Neural progenitor cell (in vitro differentiated cells): ENCODE measurements around the gene PIK3R2. TPM values are rescaled to one million over a fixed set of nuclear protein-coding genes. Genes with fewer than 3 reads are reported as not detected.

Experiments
- DNase-seq: peaks from one replicate; pipeline ENCODE4 v3.0.0-alpha.2; 2016; ENCODE audit warnings: low spot score
- H2AFZ ChIP-seq: fragments of 200-600 bp; sonication (generic); replicated peaks from 2 replicates; pipeline ENCODE4 v1.6.1; 2016; ENCODE audit warnings: antibody characterized with exemption
- H3F3A ChIP-seq: fragments of 200-600 bp; sonication (generic); 2 replicates; pipeline ENCODE4 v1.6.1; 2016; ENCODE audit warnings: antibody characterized with exemption, low read depth
- H3K27ac ChIP-seq: fragments of 200-600 bp; sonication (generic); 2 replicates; pipeline ENCODE4 v1.5.1; 2016; ENCODE audit warnings: mild to moderate bottlenecking
- H3K27me3 ChIP-seq: fragments of 200-600 bp; sonication (generic); 2 replicates; pipeline ENCODE4 v1.6.1; 2016; ENCODE audit warnings: mild to moderate bottlenecking, moderate library complexity
- H3K36me3 ChIP-seq: fragments of 200-600 bp; sonication (generic); 2 replicates; pipeline ENCODE4 v1.5.1; 2016
- H3K4me1 ChIP-seq: fragments of 200-600 bp; sonication (generic); 2 replicates; pipeline ENCODE4 v1.6.1; 2016; ENCODE audit warnings: mixed run types
- H3K4me2 ChIP-seq: fragments of 200-600 bp; sonication (generic); 2 replicates; pipeline ENCODE4 v1.6.1; 2016
- H3K4me3 ChIP-seq: fragments of 200-600 bp; sonication (generic); 2 replicates; pipeline ENCODE4 v1.5.1; 2016
- H3K79me2 ChIP-seq: fragments of 200-600 bp; sonication (generic); 2 replicates; pipeline ENCODE4 v1.6.1; 2016; ENCODE audit warnings: low read depth
- H3K9ac ChIP-seq: fragments of 200-600 bp; sonication (generic); 2 replicates; pipeline ENCODE4 v1.6.1; 2016
- H3K9me3 ChIP-seq: fragments of 200-600 bp; sonication (generic); 2 replicates; pipeline ENCODE4 v1.5.1; 2016; ENCODE audit warnings: low read depth
- H4K20me1 ChIP-seq: fragments of 200-600 bp; sonication (generic); 2 replicates; pipeline ENCODE4 v1.6.1; 2016; ENCODE audit warnings: low read depth
- H3K27ac Mint-ChIP-seq: 3 replicates; pipeline ENCODE4 v1.8.0; 2021; ENCODE audit warnings: mixed read lengths
- H3K27me3 Mint-ChIP-seq: 2 replicates; pipeline ENCODE4 v1.8.0; 2022; ENCODE audit warnings: low read depth, mild to moderate bottlenecking, inconsistent platforms, moderate library complexity, mixed read lengths; ENCODE audit not compliant: insufficient read depth
- H3K36me3 Mint-ChIP-seq: 3 replicates; pipeline ENCODE4 v1.8.0; 2021; ENCODE audit warnings: mixed read lengths
- H3K4me1 Mint-ChIP-seq: 3 replicates; pipeline ENCODE4 v1.8.0; 2021; ENCODE audit warnings: mixed read lengths
- H3K4me3 Mint-ChIP-seq: 3 replicates; pipeline ENCODE4 v1.8.0; 2021; ENCODE audit warnings: mild to moderate bottlenecking, moderate library complexity, mixed read lengths
- H3K9me3 Mint-ChIP-seq: 3 replicates; pipeline ENCODE4 v1.8.0; 2020; ENCODE audit warnings: mixed read lengths
- CTCF ChIP-seq: fragments of 200-600 bp; sonication (generic); IDR thresholded peaks from 2 replicates; pipeline ENCODE4 v1.5.1; 2017; ENCODE audit warnings: antibody characterized with exemption, mild to moderate bottlenecking
- EZH2 ChIP-seq: fragments of 200-600 bp; sonication (generic); IDR thresholded peaks from 2 replicates; pipeline ENCODE4 v1.6.1; 2017; ENCODE audit warnings: antibody characterized with exemption, mild to moderate bottlenecking, moderate library complexity
- EZH2phosphoT487 ChIP-seq: fragments of 200-600 bp; sonication (generic); IDR thresholded peaks from 2 replicates; pipeline ENCODE4 v1.6.1; 2017; ENCODE audit warnings: antibody characterized with exemption
- total RNA-seq: library from RNA; depleted of rRNA; stranded (reverse); fragments of >200 nt; gene quantifications from 2 replicates; pipeline ENCODE4 v1.2.3, GENCODE V29; 2015; ENCODE audit warnings: low replicate concordance

The PIK3R2 gene
- total RNA-seq, 1 donor from 2014 or later = 21.4 TPM

- Mint-ChIP-seq H3K27ac (no peak overlapping the region), H3K36me3 (peaks cover 16% of the 10 kb centered on the region), H3K27me3 (no peaks in the 10 kb centered on the region), H3K4me3 (no peak overlapping the region), H3K9me3 (no peaks in the 10 kb centered on the region), H3K4me1 (no peaks in the 10 kb centered on the region)
- no peaks in the 10 kb centered on the region for H3K4me1 ChIP-seq
- TF ChIP-seq EZH2 = no peak
- no peak for TF ChIP-seq CTCF
- no peak for TF ChIP-seq EZH2phosphoT487
- H3K4me3 ChIP-seq = no peak overlapping the region
- no peaks in the 10 kb centered on the region for H3K36me3 ChIP-seq
- H3K9me3 ChIP-seq = no peaks in the 10 kb centered on the region
- no peaks in the 10 kb centered on the region for H3K79me2 ChIP-seq
- H2AFZ ChIP-seq = no peak overlapping the region
- H3K27me3 ChIP-seq = no peaks in the 10 kb centered on the region
- no peaks in the 10 kb centered on the region for H3F3A ChIP-seq
- no peak overlapping the region for H3K27ac ChIP-seq
- no peaks in the 10 kb centered on the region for H4K20me1 ChIP-seq
- H3K9ac ChIP-seq = no peak overlapping the region
- DNase-seq = no peak
- no peak overlapping the region for H3K4me2 ChIP-seq
Measured at GRCh38 chr19:18130523-18131242, 22.3 kb upstream of the PIK3R2 start.

- Histone ChIP-seq H3F3A (no peaks in the 10 kb centered on the region), H3K4me2 (no peak overlapping the region), H3K79me2 (no peaks in the 10 kb centered on the region), H4K20me1 (no peaks in the 10 kb centered on the region), H3K27me3 (no peaks in the 10 kb centered on the region), H3K9me3 (no peaks in the 10 kb centered on the region), H3K4me1 (no peaks in the 10 kb centered on the region), H2AFZ (no peak overlapping the region), H3K36me3 (no peaks in the 10 kb centered on the region), H3K9ac (no peak overlapping the region), H3K4me3 (no peak overlapping the region), H3K27ac (no peak overlapping the region)
- no peak overlapping the region for H3K27ac Mint-ChIP-seq
- H3K9me3 Mint-ChIP-seq = no peaks in the 10 kb centered on the region
- H3K36me3 Mint-ChIP-seq = peaks cover 13% of the 10 kb centered on the region
- H3K4me1 Mint-ChIP-seq = no peaks in the 10 kb centered on the region
- H3K4me3 Mint-ChIP-seq = no peak overlapping the region
- DNase-seq = peak; percentile 36
- TF ChIP-seq EZH2 = no peak
- peaks cover 3% of the 10 kb centered on the region for H3K27me3 Mint-ChIP-seq
Measured at GRCh38 chr19:18131841-18132596, 20.9 kb upstream of the PIK3R2 start.

GRCh38 chr19:18135712-18136584 lies 17.0 kb upstream of the PIK3R2 start:
- H3K4me3 ChIP-seq = no peak overlapping the region
- no peaks in the 10 kb centered on the region for H3K9me3 Mint-ChIP-seq
- DNase-seq = no peak
- H3K27ac Mint-ChIP-seq = no peak overlapping the region
- no peak overlapping the region for H3K4me2 ChIP-seq
- H3K4me1 Mint-ChIP-seq = no peaks in the 10 kb centered on the region
- H3K36me3 Mint-ChIP-seq = peaks cover 17% of the 10 kb centered on the region
- peaks cover 3% of the 10 kb centered on the region for H3K27me3 Mint-ChIP-seq
- H3K36me3 ChIP-seq = peaks cover 3% of the 10 kb centered on the region
- H3K27me3 ChIP-seq = no peaks in the 10 kb centered on the region
- no peak overlapping the region for H2AFZ ChIP-seq
- no peaks in the 10 kb centered on the region for H3K79me2 ChIP-seq
- no peak overlapping the region for H3K4me3 Mint-ChIP-seq
- H3K9me3 ChIP-seq = no peaks in the 10 kb centered on the region
- no peaks in the 10 kb centered on the region for H4K20me1 ChIP-seq
- no peak overlapping the region for H3K27ac ChIP-seq
- TF ChIP-seq EZH2 (no peak), EZH2phosphoT487 (no peak), CTCF (no peak)
- H3K4me1 ChIP-seq = no peaks in the 10 kb centered on the region
- no peak overlapping the region for H3K9ac ChIP-seq
- H3F3A ChIP-seq = no peaks in the 10 kb centered on the region
